NCI-H1105 (cell line): ENCODE results near the gene HCLS1.
"Not testable (repeated sequence)": the region's sequence is repeated elsewhere in the genome, so short reads cannot be mapped to it uniquely, and the experiment has no call there.

Source experiments
- DNase-seq: peaks from one replicate; lab custom pipeline; 2025; lab: John Stamatoyannopoulos, UW

HCLS1 gene

GRCh38 chr3:121660356-121661171 lies at the start of gene HCLS1:
HCLS1 (minus strand) TSS chr3:121660903; CDS start chr3:121658347, 2,556 bp downstream.
- no peak for DNase-seq

GRCh38 chr3:121710347-121710746 lies 49.6 kb upstream of the HCLS1 start:
- no peak for DNase-seq

- DNase-seq = no peak
Observed at GRCh38 chr3:121707531-121708273, 47.0 kb upstream of the HCLS1 start.

GRCh38 chr3:121705541-121705940 lies 44.8 kb upstream of the HCLS1 start:
- no peak for DNase-seq

GRCh38 chr3:121703973-121704372 lies 43.3 kb upstream of the HCLS1 start:
- DNase-seq = no peak

- no peak for DNase-seq
Observed at GRCh38 chr3:121698901-121699300, 38.2 kb upstream of the HCLS1 start.

- DNase-seq = no peak
Observed at GRCh38 chr3:121698476-121698875, 37.8 kb upstream of the HCLS1 start.

GRCh38 chr3:121696186-121696585 lies 35.5 kb upstream of the HCLS1 start:
- DNase-seq = no peak

GRCh38 chr3:121692010-121692699 lies 31.5 kb upstream of the HCLS1 start:
- DNase-seq = no peak

- no peak for DNase-seq
Observed at GRCh38 chr3:121690777-121691405, 30.2 kb upstream of the HCLS1 start.

- DNase-seq = not testable (repeated sequence)
Observed at GRCh38 chr3:121688747-121689146, 28.0 kb upstream of the HCLS1 start.

GRCh38 chr3:121681792-121682191 lies 21.1 kb upstream of the HCLS1 start:
- no peak for DNase-seq

GRCh38 chr3:121677141-121677540 lies 16.4 kb upstream of the HCLS1 start:
- no peak for DNase-seq

- no peak for DNase-seq
Observed at GRCh38 chr3:121670676-121671075, 10.0 kb upstream of the HCLS1 start.

GRCh38 chr3:121667333-121667732 lies 6.6 kb upstream of the HCLS1 start:
- no peak for DNase-seq

- DNase-seq = no peak
Observed at GRCh38 chr3:121665488-121665887, 4.8 kb upstream of the HCLS1 start.

- DNase-seq = no peak
Observed at GRCh38 chr3:121663171-121663847, 2.6 kb upstream of the HCLS1 start.

GRCh38 chr3:121662742-121663141 lies 2.0 kb upstream of the HCLS1 start:
- DNase-seq = no peak

GRCh38 chr3:121661376-121661775 lies 673 bp upstream of the HCLS1 start:
- DNase-seq = no peak

GRCh38 chr3:121659586-121659985 lies 1.1 kb downstream of the HCLS1 start:
- no peak for DNase-seq

- DNase-seq = no peak
Observed at GRCh38 chr3:121658716-121659435, 1.8 kb downstream of the HCLS1 start.
